ENCODE data around the gene GOLT1A. TPM values are rescaled to one million over a fixed set of nuclear protein-coding genes. Genes with fewer than 3 reads are reported as not detected.
"Not testable (repeated sequence)": the region's sequence is repeated elsewhere in the genome, so short reads cannot be mapped to it uniquely, and the experiment has no call there.

GOLT1A gene
- total and polyA plus RNA-seq, 2 donors: 0.47 to 1.4 TPM

GRCh38 chr1:204250428-204251030 lies 36.7 kb upstream of the GOLT1A start:
- Histone ChIP-seq H3K4me3 (ENCODE audit: low read length in 2 of 2) (no peak overlapping the region), H3K27me3 (ENCODE audit: control insufficient read depth in 2 of 2, insufficient read depth in 1 of 2, low read length in 1 of 2) (no peaks in the 10 kb centered on the region), H3K36me3 (ENCODE audit: control insufficient read depth in 2 of 2, insufficient read depth in 2 of 2, low read length in 1 of 2) (no peaks in the 10 kb centered on the region), H3K4me1 (ENCODE audit: control insufficient read depth in 2 of 2, insufficient read depth in 2 of 2, low read length in 2 of 2) (peaks cover 0 to 2% of the 10 kb centered on the region in 2 donors), H3K27ac (ENCODE audit: low read depth in 1 of 2, low read length in 1 of 2) (no peak overlapping the region), H3K9me3 (ENCODE audit: control insufficient read depth in 2 of 2, insufficient read depth in 1 of 2, low read length in 1 of 2) (no peaks in the 10 kb centered on the region)
- WGBS: 84% methylated on average over 12 of the region's 12 CpGs
- no peak for DNase-seq (ENCODE audit: low read depth in 6 of 9, low spot score in 9 of 9)

GRCh38 chr1:204249736-204250427 lies 36.1 kb upstream of the GOLT1A start:
- Histone ChIP-seq H3K4me3 (ENCODE audit: low read length in 2 of 2) (no peak overlapping the region), H3K36me3 (ENCODE audit: control insufficient read depth in 2 of 2, insufficient read depth in 2 of 2, low read length in 1 of 2) (no peaks in the 10 kb centered on the region), H3K9me3 (ENCODE audit: control insufficient read depth in 2 of 2, insufficient read depth in 1 of 2, low read length in 1 of 2) (no peaks in the 10 kb centered on the region), H3K27me3 (ENCODE audit: control insufficient read depth in 2 of 2, insufficient read depth in 1 of 2, low read length in 1 of 2) (no peaks in the 10 kb centered on the region), H3K27ac (ENCODE audit: low read depth in 1 of 2, low read length in 1 of 2) (no peak overlapping the region), H3K4me1 (ENCODE audit: control insufficient read depth in 2 of 2, insufficient read depth in 2 of 2, low read length in 2 of 2) (peaks cover 0 to 2% of the 10 kb centered on the region in 2 donors)
- WGBS: 95% methylated on average over 7 of the region's 7 CpGs
- no peak for DNase-seq (ENCODE audit: low read depth in 6 of 9, low spot score in 9 of 9)

GRCh38 chr1:204248954-204249353 lies 35.2 kb upstream of the GOLT1A start:
- peaks cover 0 to 2% of the 10 kb centered on the region in 2 donors for H3K4me1 ChIP-seq (ENCODE audit: control insufficient read depth in 2 of 2, insufficient read depth in 2 of 2, low read length in 2 of 2)
- 93% methylated on average over 3 of the region's 3 CpGs for WGBS
- no peak for DNase-seq (ENCODE audit: low read depth in 6 of 9, low spot score in 9 of 9)
- no peaks in the 10 kb centered on the region for H3K36me3 ChIP-seq (ENCODE audit: control insufficient read depth in 2 of 2, insufficient read depth in 2 of 2, low read length in 1 of 2)
- no peak overlapping the region for H3K27ac ChIP-seq (ENCODE audit: low read depth in 1 of 2, low read length in 1 of 2)
- no peak overlapping the region for H3K4me3 ChIP-seq (ENCODE audit: low read length in 2 of 2)
- no peaks in the 10 kb centered on the region for H3K27me3 ChIP-seq (ENCODE audit: control insufficient read depth in 2 of 2, insufficient read depth in 1 of 2, low read length in 1 of 2)
- H3K9me3 ChIP-seq (ENCODE audit: control insufficient read depth in 2 of 2, insufficient read depth in 1 of 2, low read length in 1 of 2): no peaks in the 10 kb centered on the region

GRCh38 chr1:204246876-204247275 lies 33.1 kb upstream of the GOLT1A start:
- Histone ChIP-seq H3K4me1 (ENCODE audit: control insufficient read depth in 2 of 2, insufficient read depth in 2 of 2, low read length in 2 of 2) (peaks cover 0 to 2% of the 10 kb centered on the region in 2 donors), H3K9me3 (ENCODE audit: control insufficient read depth in 2 of 2, insufficient read depth in 1 of 2, low read length in 1 of 2) (no peaks in the 10 kb centered on the region), H3K4me3 (ENCODE audit: low read length in 2 of 2) (no peak overlapping the region), H3K27me3 (ENCODE audit: control insufficient read depth in 2 of 2, insufficient read depth in 1 of 2, low read length in 1 of 2) (no peaks in the 10 kb centered on the region), H3K27ac (ENCODE audit: low read depth in 1 of 2, low read length in 1 of 2) (no peak overlapping the region), H3K36me3 (ENCODE audit: control insufficient read depth in 2 of 2, insufficient read depth in 2 of 2, low read length in 1 of 2) (no peaks in the 10 kb centered on the region)
- no peak for DNase-seq (ENCODE audit: low read depth in 6 of 9, low spot score in 9 of 9)
- WGBS: 98% methylated on average over 4 of the region's 4 CpGs

- Histone ChIP-seq H3K4me3 (ENCODE audit: low read length in 2 of 2) (no peak overlapping the region), H3K9me3 (ENCODE audit: control insufficient read depth in 2 of 2, insufficient read depth in 1 of 2, low read length in 1 of 2) (no peaks in the 10 kb centered on the region), H3K36me3 (ENCODE audit: control insufficient read depth in 2 of 2, insufficient read depth in 2 of 2, low read length in 1 of 2) (no peaks in the 10 kb centered on the region), H3K27ac (ENCODE audit: low read depth in 1 of 2, low read length in 1 of 2) (no peak overlapping the region), H3K27me3 (ENCODE audit: control insufficient read depth in 2 of 2, insufficient read depth in 1 of 2, low read length in 1 of 2) (no peaks in the 10 kb centered on the region), H3K4me1 (ENCODE audit: control insufficient read depth in 2 of 2, insufficient read depth in 2 of 2, low read length in 2 of 2) (no peaks in the 10 kb centered on the region)
- no peak for DNase-seq (ENCODE audit: low read depth in 6 of 9, low spot score in 9 of 9)
- WGBS: 97% methylated on average over 10 of the region's 10 CpGs
Measured at GRCh38 chr1:204242920-204243319, 29.1 kb upstream of the GOLT1A start.

GRCh38 chr1:204241914-204242313 lies 28.1 kb upstream of the GOLT1A start:
- WGBS: 99% methylated on average over 5 of the region's 5 CpGs
- no peak for DNase-seq (ENCODE audit: low read depth in 6 of 9, low spot score in 9 of 9)
- H3K9me3 ChIP-seq (ENCODE audit: control insufficient read depth in 2 of 2, insufficient read depth in 1 of 2, low read length in 1 of 2): no peaks in the 10 kb centered on the region
- no peak overlapping the region for H3K27ac ChIP-seq (ENCODE audit: low read depth in 1 of 2, low read length in 1 of 2)
- H3K4me3 ChIP-seq (ENCODE audit: low read length in 2 of 2): no peak overlapping the region
- no peaks in the 10 kb centered on the region for H3K4me1 ChIP-seq (ENCODE audit: control insufficient read depth in 2 of 2, insufficient read depth in 2 of 2, low read length in 2 of 2)
- H3K27me3 ChIP-seq (ENCODE audit: control insufficient read depth in 2 of 2, insufficient read depth in 1 of 2, low read length in 1 of 2): no peaks in the 10 kb centered on the region
- H3K36me3 ChIP-seq (ENCODE audit: control insufficient read depth in 2 of 2, insufficient read depth in 2 of 2, low read length in 1 of 2): no peaks in the 10 kb centered on the region

GRCh38 chr1:204241050-204241449 lies 27.3 kb upstream of the GOLT1A start:
- Histone ChIP-seq H3K4me1 (ENCODE audit: control insufficient read depth in 2 of 2, insufficient read depth in 2 of 2, low read length in 2 of 2) (no peaks in the 10 kb centered on the region), H3K27ac (ENCODE audit: low read depth in 1 of 2, low read length in 1 of 2) (no peak overlapping the region), H3K4me3 (ENCODE audit: low read length in 2 of 2) (no peak overlapping the region), H3K27me3 (ENCODE audit: control insufficient read depth in 2 of 2, insufficient read depth in 1 of 2, low read length in 1 of 2) (no peaks in the 10 kb centered on the region), H3K36me3 (ENCODE audit: control insufficient read depth in 2 of 2, insufficient read depth in 2 of 2, low read length in 1 of 2) (no peaks in the 10 kb centered on the region), H3K9me3 (ENCODE audit: control insufficient read depth in 2 of 2, insufficient read depth in 1 of 2, low read length in 1 of 2) (no peaks in the 10 kb centered on the region)
- 58% methylated on average over 2 of the region's 2 CpGs for WGBS
- DNase-seq (ENCODE audit: low read depth in 6 of 9, low spot score in 9 of 9): no peak

GRCh38 chr1:204240233-204240632 lies 26.4 kb upstream of the GOLT1A start:
- Histone ChIP-seq H3K27me3 (ENCODE audit: control insufficient read depth in 2 of 2, insufficient read depth in 1 of 2, low read length in 1 of 2) (no peaks in the 10 kb centered on the region), H3K4me3 (ENCODE audit: low read length in 2 of 2) (no peak overlapping the region), H3K36me3 (ENCODE audit: control insufficient read depth in 2 of 2, insufficient read depth in 2 of 2, low read length in 1 of 2) (no peaks in the 10 kb centered on the region), H3K9me3 (ENCODE audit: control insufficient read depth in 2 of 2, insufficient read depth in 1 of 2, low read length in 1 of 2) (no peaks in the 10 kb centered on the region), H3K4me1 (ENCODE audit: control insufficient read depth in 2 of 2, insufficient read depth in 2 of 2, low read length in 2 of 2) (no peaks in the 10 kb centered on the region), H3K27ac (ENCODE audit: low read depth in 1 of 2, low read length in 1 of 2) (no peak overlapping the region)
- no peak for DNase-seq (ENCODE audit: low read depth in 6 of 9, low spot score in 9 of 9)
- 95% methylated on average over 1 of the region's 1 CpG for WGBS

GRCh38 chr1:204239401-204239800 lies 25.6 kb upstream of the GOLT1A start:
- not testable (repeated sequence) for DNase-seq (ENCODE audit: low read depth in 6 of 9, low spot score in 9 of 9); H3K27ac ChIP-seq (ENCODE audit: low read depth in 1 of 2, low read length in 1 of 2); H3K4me3 ChIP-seq (ENCODE audit: low read length in 2 of 2); H3K36me3 ChIP-seq (ENCODE audit: control insufficient read depth in 2 of 2, insufficient read depth in 2 of 2, low read length in 1 of 2); H3K4me1 ChIP-seq (ENCODE audit: control insufficient read depth in 2 of 2, insufficient read depth in 2 of 2, low read length in 2 of 2); H3K9me3 ChIP-seq (ENCODE audit: control insufficient read depth in 2 of 2, insufficient read depth in 1 of 2, low read length in 1 of 2); H3K27me3 ChIP-seq (ENCODE audit: control insufficient read depth in 2 of 2, insufficient read depth in 1 of 2, low read length in 1 of 2)
- WGBS: 93% methylated on average over 3 of the region's 3 CpGs

All from thymus (tissue), 11 donors.